Transverse colon (tissue), 4 donors: ENCODE data around the gene QRFP. TPM values are rescaled to one million over a fixed set of nuclear protein-coding genes. Genes with fewer than 3 reads are reported as not detected.

Experiments
- DNase-seq: peaks from one replicate; pipeline ENCODE4 v3.0.0-alpha.2; 2019
- H3K27ac ChIP-seq, 4 donors: fragments of 200-600 bp; sonication (generic); 2 replicates each; pipeline ENCODE4 v1.5.1; 2016 to 2018; ENCODE audit warnings: inconsistent platforms in 4 of 4
- H3K27me3 ChIP-seq: fragments of 200-600 bp; sonication (generic); 2 replicates; pipeline ENCODE4 v1.5.1; 2017; ENCODE audit warnings: inconsistent platforms
- H3K36me3 ChIP-seq, 4 donors: fragments of 200-600 bp; sonication (generic); 2 replicates each; pipeline ENCODE4 v1.5.1; 2017 to 2019; ENCODE audit warnings: inconsistent platforms in 4 of 4
- H3K4me1 ChIP-seq, 4 donors: fragments of 200-600 bp; sonication (generic); 2 replicates each; pipeline ENCODE4 v1.5.1; 2017 to 2020; ENCODE audit warnings: inconsistent platforms in 4 of 4
- H3K4me3 ChIP-seq, 4 donors: fragments of 200-600 bp; sonication (generic); 1 replicate in 1 of 4; 2 replicates in 3 of 4; pipeline versions ENCODE4 v1.5.1 to v1.6.1; 2017 to 2019; ENCODE audit warnings: inconsistent platforms in 4 of 4
- H3K9me3 ChIP-seq, 2 donors: fragments of 200-600 bp; sonication (generic); 2 replicates each; pipeline ENCODE4 v1.5.1; 2017 to 2019; ENCODE audit warnings: inconsistent platforms in 2 of 2
- EP300 ChIP-seq: sonication (generic); formaldehyde crosslinking; IDR thresholded peaks from one replicate; pipeline ENCODE4 v1.6.1; 2017; ENCODE audit warnings: antibody characterized with exemption, low read depth
- POLR2A ChIP-seq: fragments of 450-650 bp; IDR thresholded peaks from one replicate; pipeline ENCODE4 v1.6.1; 2016; ENCODE audit warnings: antibody characterized with exemption, mild to moderate bottlenecking, moderate library complexity
- POLR2AphosphoS5 ChIP-seq, 3 donors: sonication (generic); formaldehyde crosslinking; IDR thresholded peaks; one replicate each; pipeline ENCODE4 v1.6.1; 2016; ENCODE audit warnings: antibody characterized with exemption in 3 of 3
- WGBS, 2 donors: methylation state at CpG; one replicate each; pipeline ENCODE4 v1.1.5; 2018; ENCODE audit warnings: low coverage in 1 of 2; 5-methylcytosine and 5-hydroxymethylcytosine counted together
- in situ Hi-C, 4 donors: fragments of 200-750 bp; cut with MboI; loops; one replicate each; pipeline versions ENCODE4 v1.15.0 to v1.15.1; 2017; ENCODE audit warnings: low sequenced_read_pairs in 3 of 4, low pct_ligation_motif_present in 1 of 4, low pct_unique_long_range_greater_than_20kb in 1 of 4
- intact Hi-C: fragments of 100-400 bp; cut with DNase I; formaldehyde crosslinking; loops from one replicate; pipeline ENCODE4 v1.15.1; 2023; ENCODE audit warnings: low total_unique reads
- total RNA-seq, 4 donors: library from RNA; depleted of rRNA; stranded (reverse); fragments of >200 nt; gene quantifications; one replicate each; pipeline ENCODE4 v1.1.0, GENCODE V29; 2016
- TF ChIP-seq, protein P1 (sequence below), 5 experiments: fragments of 200-600 bp in 3 of 5; fragments of 450-650 bp in 2 of 5; sonication (generic) in 3 of 5; IDR thresholded peaks; 1 replicate in 2 of 5; 2 replicates in 3 of 5; pipeline ENCODE4 v1.5.1; 2016 to 2017; ENCODE audit warnings: antibody characterized with exemption in 5 of 5, inconsistent platforms in 3 of 5, mild to moderate bottlenecking in 2 of 5, moderate library complexity in 1 of 5

QRFP gene
- total RNA-seq, 4 donors from 2014 or later, result not detected

DNA sequence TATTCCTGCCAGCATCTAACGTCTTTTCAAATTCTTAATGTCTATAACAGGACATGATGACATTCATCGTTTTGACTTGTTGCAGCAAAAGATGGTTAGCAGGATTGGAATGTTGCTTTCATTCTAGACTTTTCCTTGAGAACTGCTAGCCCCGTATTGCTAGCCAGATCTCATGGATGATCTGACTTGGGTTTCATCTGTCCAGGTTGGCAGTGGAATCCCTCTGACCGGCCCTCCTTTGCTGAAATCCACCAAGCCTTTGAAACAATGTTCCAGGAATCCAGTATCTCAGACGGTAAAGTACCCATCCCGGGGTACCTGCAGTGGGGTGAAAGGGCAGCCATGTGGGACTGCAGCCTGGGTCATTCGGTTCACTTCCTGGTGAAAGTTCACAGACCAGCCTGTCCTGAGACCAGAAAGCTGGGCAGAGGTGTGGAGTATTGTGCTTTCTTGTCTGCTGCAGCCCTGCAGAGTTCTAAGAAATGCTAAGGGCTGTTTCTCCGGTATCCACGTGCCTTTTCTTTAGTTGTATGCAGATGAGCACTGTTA is 16.7 kb downstream of the QRFP start:
- Histone ChIP-seq H3K4me1 (no peaks in the 10 kb centered on the region), H3K9me3 (no peaks in the 10 kb centered on the region), H3K27me3 (no peaks in the 10 kb centered on the region), H3K36me3 (peaks cover 0 to 81% (median 39%) of the 10 kb centered on the region in 4 donors), H3K4me3 (no peak overlapping the region), H3K27ac (no peak overlapping the region)
- DNase-seq, result no peak
- WGBS, 2 donors, result 77 to 85% methylated on average over 2 to 9 of the region's 9 CpGs
- in situ Hi-C loops (no loop called here), intact Hi-C loops (no loop called here)
- TF ChIP-seq EP300 (no peak), POLR2AphosphoS5 (IDR thresholded peaks at IDR 0.05) (no peak), POLR2A (no peak)
- TF ChIP-seq, protein P1, sequence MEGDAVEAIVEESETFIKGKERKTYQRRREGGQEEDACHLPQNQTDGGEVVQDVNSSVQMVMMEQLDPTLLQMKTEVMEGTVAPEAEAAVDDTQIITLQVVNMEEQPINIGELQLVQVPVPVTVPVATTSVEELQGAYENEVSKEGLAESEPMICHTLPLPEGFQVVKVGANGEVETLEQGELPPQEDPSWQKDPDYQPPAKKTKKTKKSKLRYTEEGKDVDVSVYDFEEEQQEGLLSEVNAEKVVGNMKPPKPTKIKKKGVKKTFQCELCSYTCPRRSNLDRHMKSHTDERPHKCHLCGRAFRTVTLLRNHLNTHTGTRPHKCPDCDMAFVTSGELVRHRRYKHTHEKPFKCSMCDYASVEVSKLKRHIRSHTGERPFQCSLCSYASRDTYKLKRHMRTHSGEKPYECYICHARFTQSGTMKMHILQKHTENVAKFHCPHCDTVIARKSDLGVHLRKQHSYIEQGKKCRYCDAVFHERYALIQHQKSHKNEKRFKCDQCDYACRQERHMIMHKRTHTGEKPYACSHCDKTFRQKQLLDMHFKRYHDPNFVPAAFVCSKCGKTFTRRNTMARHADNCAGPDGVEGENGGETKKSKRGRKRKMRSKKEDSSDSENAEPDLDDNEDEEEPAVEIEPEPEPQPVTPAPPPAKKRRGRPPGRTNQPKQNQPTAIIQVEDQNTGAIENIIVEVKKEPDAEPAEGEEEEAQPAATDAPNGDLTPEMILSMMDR (IDR thresholded peaks at IDR 0.05), result no peak

DNA sequence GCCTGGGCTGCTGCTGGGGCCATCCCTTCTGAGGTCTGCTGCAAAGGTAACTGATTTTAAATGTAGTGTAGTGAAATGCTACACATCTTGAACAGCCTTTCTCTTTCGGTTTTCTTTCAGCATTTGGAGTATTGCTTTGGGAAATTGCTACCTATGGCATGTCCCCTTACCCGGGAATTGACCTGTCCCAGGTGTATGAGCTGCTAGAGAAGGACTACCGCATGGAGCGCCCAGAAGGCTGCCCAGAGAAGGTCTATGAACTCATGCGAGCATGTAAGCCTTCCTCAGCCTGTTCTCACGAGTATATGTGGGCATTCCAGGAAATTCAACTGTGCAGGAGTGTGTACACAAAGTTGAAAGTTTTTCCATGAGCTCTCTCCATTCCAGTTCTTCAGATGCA is 18.3 kb downstream of the QRFP start:
- no peak overlapping the region for H3K4me3 ChIP-seq
- in situ Hi-C loops (no loop called here), intact Hi-C loops (no loop called here)
- TF ChIP-seq, protein P1 (IDR thresholded peaks at IDR 0.05), result no peak
- TF ChIP-seq POLR2A (no peak), POLR2AphosphoS5 (IDR thresholded peaks at IDR 0.05) (no peak)
- H3K27ac ChIP-seq, result no peak overlapping the region
- H3K36me3 ChIP-seq, result peaks cover 0 to 80% (median 36%) of the 10 kb centered on the region in 4 donors
- H3K4me1 ChIP-seq, result peaks cover 5 to 9% (median 6%) of the 10 kb centered on the region in 4 donors
- 99% methylated on average over 6 of the region's 6 CpGs; no CpG with 5 or more reads in 1 of the 2 donors for WGBS, 2 donors
- no peaks in the 10 kb centered on the region for H3K9me3 ChIP-seq
- no peaks in the 10 kb centered on the region for H3K27me3 ChIP-seq
- no peak for DNase-seq

DNA sequence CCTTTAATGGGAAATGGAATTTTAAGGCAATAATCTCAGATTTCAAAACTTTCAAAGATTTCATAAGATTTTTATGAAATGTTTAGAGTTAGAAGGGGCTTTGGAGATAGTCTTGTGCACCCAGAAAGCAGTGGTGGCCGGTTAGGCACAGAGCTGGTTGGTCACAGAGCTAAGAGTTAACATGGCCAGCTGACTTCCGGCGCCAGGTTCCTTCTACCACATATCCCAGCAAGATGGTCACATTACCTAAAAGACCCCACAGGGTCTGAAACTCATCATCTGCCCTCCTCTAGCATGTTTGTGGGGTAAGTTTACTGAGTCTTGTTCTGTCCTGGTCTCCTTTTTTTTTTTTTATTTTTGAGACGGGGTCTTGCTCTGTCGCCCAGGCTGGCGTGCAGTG is 19.3 kb downstream of the QRFP start:
- WGBS, 2 donors, result 95 to 100% methylated on average over 1 to 6 of the region's 6 CpGs
- H3K36me3 ChIP-seq, result peaks cover 0 to 78% (median 35%) of the 10 kb centered on the region in 4 donors
- intact Hi-C loops, result no loop called here

DNA sequence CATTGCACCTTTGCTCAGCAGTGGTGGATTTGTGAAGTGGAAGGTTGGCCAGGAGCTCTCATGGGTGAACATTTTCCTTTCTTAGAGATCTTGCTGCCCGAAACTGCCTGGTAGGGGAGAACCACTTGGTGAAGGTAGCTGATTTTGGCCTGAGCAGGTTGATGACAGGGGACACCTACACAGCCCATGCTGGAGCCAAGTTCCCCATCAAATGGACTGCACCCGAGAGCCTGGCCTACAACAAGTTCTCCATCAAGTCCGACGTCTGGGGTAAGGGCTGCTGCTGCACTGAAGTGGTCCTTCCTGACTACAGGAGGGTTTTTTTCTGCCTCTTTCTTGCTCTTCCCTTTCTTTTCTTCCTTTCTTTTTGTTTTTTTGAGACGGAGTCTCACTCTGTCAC is 21.8 kb downstream of the QRFP start:
- Histone ChIP-seq H3K9me3 (no peaks in the 10 kb centered on the region), H3K36me3 (peaks cover 0 to 61% (median 26%) of the 10 kb centered on the region in 4 donors), H3K4me1 (peaks cover 11 to 33% (median 23%) of the 10 kb centered on the region in 4 donors), H3K27me3 (no peaks in the 10 kb centered on the region), H3K27ac (no peak overlapping the region), H3K4me3 (no peak overlapping the region)
- TF ChIP-seq EP300 (no peak), POLR2A (no peak), POLR2AphosphoS5 (IDR thresholded peaks at IDR 0.05) (no peak)
- TF ChIP-seq, protein P1 (IDR thresholded peaks at IDR 0.05), result no peak
- in situ Hi-C loops, result loop anchor here in 1 of 4 donors (25.0 kb wide), 1 partner anchor 112 kb away; no protein-coding TSS in a partner anchor
- WGBS, 2 donors, result 92% methylated on average over 5 of the region's 5 CpGs; no CpG with 5 or more reads in 1 of the 2 donors
- intact Hi-C loops, result no loop called here
- DNase-seq, result no peak

More for the DNA sequence above, 19.3 kb downstream of the QRFP start:
- Histone ChIP-seq H3K27ac (no peak overlapping the region), H3K4me1 (peaks cover 11 to 18% (median 15%) of the 10 kb centered on the region in 4 donors), H3K9me3 (no peaks in the 10 kb centered on the region), H3K4me3 (no peak overlapping the region), H3K27me3 (no peaks in the 10 kb centered on the region)
- TF ChIP-seq EP300, result no peak
- no peak for TF ChIP-seq POLR2AphosphoS5 (IDR thresholded peaks at IDR 0.05)
- no peak for TF ChIP-seq POLR2A
- TF ChIP-seq, protein P1 (IDR thresholded peaks at IDR 0.05), result no peak
- in situ Hi-C loops, result no loop called here
- DNase-seq, result no peak
